Thyroid gland (tissue), 4 donors: ENCODE measurements around the gene EHBP1.

Experiments
- CTCF ChIP-seq, 6 experiments: fragments of 200-600 bp in 3 of 6; fragments of 450-650 bp in 3 of 6; sonication (generic) in 3 of 6; IDR thresholded peaks; one replicate each; pipeline ENCODE4 v1.5.1; 2016 to 2019; ENCODE audit warnings: antibody characterized with exemption in 6 of 6, mild to moderate bottlenecking in 2 of 6, inconsistent platforms in 1 of 6, moderate library complexity in 1 of 6
- POLR2A ChIP-seq, 2 donors: fragments of 450-650 bp; IDR thresholded peaks; one replicate each; pipeline ENCODE4 v1.6.1; 2017; ENCODE audit warnings: antibody characterized with exemption in 2 of 2, mild to moderate bottlenecking in 2 of 2, moderate library complexity in 1 of 2

GRCh38 chr2:62672601-62673000 is 32.9 kb upstream of the EHBP1 start:
- TF ChIP-seq CTCF (IDR thresholded peaks at IDR 0.05) (no peak), POLR2A (IDR thresholded peaks at IDR 0.05) (no peak)
